Activated naive CD8-positive, alpha-beta T cell treated with anti-CD3 and anti-CD28 coated beads, Interleukin-2, amount 10 ng/mL, durations not matched to agents 7 days and 5 days (primary cell): ENCODE results near the gene OR10H2. TPM values are rescaled to one million over a fixed set of nuclear protein-coding genes. Genes with fewer than 3 reads are reported as not detected.
"Not testable (repeated sequence)": the region's sequence is repeated elsewhere in the genome, so short reads cannot be mapped to it uniquely, and the experiment has no call there.

Experiments used
- ATAC-seq: fragments of 150-1000 bp; cut with Tn5 transposase; one replicate; pipeline ENCODE4 v1.10.0; 2021; ENCODE audit warnings: low read depth, moderate library complexity
- POLR2A ChIA-PET: fragments of 350-600 bp; sonication (Branson Sonifier 250); formaldehyde crosslinking; loops from one replicate; lab custom pipeline; 2021; ENCODE audit warnings: antibody characterized with exemption; lab: Charles Lee
- DNase-seq: peaks from one replicate; pipeline ENCODE4 v3.0.0; 2021
- H3K27ac Mint-ChIP-seq: one replicate; pipeline ENCODE4 v1.8.0; 2022; ENCODE audit warnings: mild to moderate bottlenecking, mixed read lengths
- H3K27me3 Mint-ChIP-seq: one replicate; pipeline ENCODE4 v1.8.0; 2022; ENCODE audit warnings: mild to moderate bottlenecking, moderate library complexity, mixed read lengths
- H3K36me3 Mint-ChIP-seq: one replicate; pipeline ENCODE4 v1.8.0; 2021; ENCODE audit warnings: mild to moderate bottlenecking, mixed read lengths
- H3K4me1 Mint-ChIP-seq: one replicate; pipeline ENCODE4 v1.8.0; 2021; ENCODE audit warnings: mixed read lengths
- H3K4me3 Mint-ChIP-seq: one replicate; pipeline ENCODE4 v1.8.0; 2022; ENCODE audit warnings: mild to moderate bottlenecking, moderate library complexity, mixed read lengths
- H3K9me3 Mint-ChIP-seq: one replicate; pipeline ENCODE4 v1.8.0; 2021; ENCODE audit warnings: mixed read lengths
- total RNA-seq, 2 experiments: library from RNA; stranded (reverse); gene quantifications; one replicate each; pipeline ENCODE4 v1.2.3, GENCODE V29; 2021

Gene OR10H2, protein sequence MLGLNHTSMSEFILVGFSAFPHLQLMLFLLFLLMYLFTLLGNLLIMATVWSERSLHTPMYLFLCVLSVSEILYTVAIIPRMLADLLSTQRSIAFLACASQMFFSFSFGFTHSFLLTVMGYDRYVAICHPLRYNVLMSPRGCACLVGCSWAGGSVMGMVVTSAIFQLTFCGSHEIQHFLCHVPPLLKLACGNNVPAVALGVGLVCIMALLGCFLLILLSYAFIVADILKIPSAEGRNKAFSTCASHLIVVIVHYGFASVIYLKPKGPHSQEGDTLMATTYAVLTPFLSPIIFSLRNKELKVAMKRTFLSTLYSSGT
- total RNA-seq, result not detected

DNA sequence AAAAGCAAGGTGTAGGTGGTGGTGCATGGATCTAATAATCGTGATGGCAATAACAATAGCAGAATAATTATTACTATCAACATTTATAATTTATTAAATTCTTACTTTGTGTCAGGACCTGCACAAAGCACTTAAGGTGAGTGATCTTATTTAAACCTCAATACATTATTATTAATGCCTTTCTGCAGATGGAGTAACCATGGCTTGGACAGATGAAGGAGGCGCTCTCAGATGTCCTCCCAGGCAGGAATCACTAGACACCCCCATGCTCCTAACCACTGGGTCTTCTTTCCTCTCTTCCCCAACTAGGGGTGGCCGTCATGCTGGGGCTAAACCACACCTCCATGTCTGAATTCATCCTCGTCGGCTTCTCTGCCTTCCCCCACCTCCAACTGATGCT lies at the start of gene OR10H2:
OR10H2 (plus strand) TSS at position 301 of the 400 bp plus-strand sequence; CDS start at position 321, 20 bp downstream.
- DNase-seq, result no peak
- H3K4me3 Mint-ChIP-seq, result no peak within 1 kb of the TSS
- H3K4me1 Mint-ChIP-seq, result no peaks in the 10 kb centered on the region
- H3K27me3 Mint-ChIP-seq, result peaks cover 10% of the 10 kb centered on the region
- no peaks in the 10 kb centered on the region for H3K36me3 Mint-ChIP-seq
- H3K9me3 Mint-ChIP-seq, result no peaks in the 10 kb centered on the region
- POLR2A ChIA-PET, result no interaction called here
- H3K27ac Mint-ChIP-seq, result no peak within 1 kb of the TSS
- no peak for ATAC-seq

DNA sequence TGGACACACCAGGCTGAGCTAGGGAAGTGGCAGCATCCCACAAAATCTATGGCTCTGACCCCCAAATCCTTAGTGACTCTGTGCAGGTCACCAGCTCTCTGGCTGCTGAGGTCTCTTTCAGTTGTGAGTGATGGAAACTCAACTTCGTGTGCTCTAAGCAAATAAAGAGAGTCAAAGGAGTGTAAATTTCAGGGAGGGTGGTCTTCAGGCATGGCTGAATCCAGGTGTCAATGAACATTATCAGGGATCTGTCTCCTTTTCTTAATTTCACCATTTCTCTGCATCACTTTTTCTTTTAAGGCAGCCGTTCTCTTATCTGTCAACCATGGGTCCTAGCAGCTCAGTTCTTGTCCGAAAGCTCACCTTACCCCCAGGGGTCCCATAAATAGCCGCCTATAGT lies 48.7 kb upstream of the OR10H2 start:
- H3K4me1 Mint-ChIP-seq, result peaks cover 3% of the 10 kb centered on the region
- H3K4me3 Mint-ChIP-seq, result no peak overlapping the region
- H3K27me3 Mint-ChIP-seq, result no peaks in the 10 kb centered on the region
- H3K9me3 Mint-ChIP-seq, result no peaks in the 10 kb centered on the region
- POLR2A ChIA-PET, result no interaction called here
- ATAC-seq, result no peak
- H3K36me3 Mint-ChIP-seq, result no peaks in the 10 kb centered on the region
- no peak for DNase-seq
- H3K27ac Mint-ChIP-seq, result no peak overlapping the region

DNA sequence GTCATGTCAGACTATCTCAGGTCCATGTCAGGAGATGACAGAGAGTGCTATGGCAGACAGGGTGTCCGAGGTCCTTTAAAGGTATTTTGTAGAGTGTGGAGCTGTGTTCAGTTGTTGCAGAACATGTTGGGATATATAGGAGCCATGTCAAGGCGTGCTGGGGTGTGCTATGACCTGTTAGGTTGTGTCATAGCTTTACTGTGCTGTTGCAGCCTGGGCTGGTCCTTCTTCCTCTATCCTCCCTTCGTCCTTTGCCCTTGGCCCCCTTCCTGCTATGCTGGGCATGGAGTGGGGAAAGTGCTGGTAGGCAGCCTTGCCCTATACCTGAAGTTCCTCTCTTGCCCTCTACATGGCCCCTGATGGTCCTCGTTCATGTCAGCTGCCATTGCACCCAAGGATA lies 48.0 kb upstream of the OR10H2 start:
- ATAC-seq, DNase-seq, H3K27ac Mint-ChIP-seq, POLR2A ChIA-PET, H3K27me3 Mint-ChIP-seq, H3K36me3 Mint-ChIP-seq, H3K9me3 Mint-ChIP-seq, H3K4me3 Mint-ChIP-seq, H3K4me1 Mint-ChIP-seq: not testable (repeated sequence)

DNA sequence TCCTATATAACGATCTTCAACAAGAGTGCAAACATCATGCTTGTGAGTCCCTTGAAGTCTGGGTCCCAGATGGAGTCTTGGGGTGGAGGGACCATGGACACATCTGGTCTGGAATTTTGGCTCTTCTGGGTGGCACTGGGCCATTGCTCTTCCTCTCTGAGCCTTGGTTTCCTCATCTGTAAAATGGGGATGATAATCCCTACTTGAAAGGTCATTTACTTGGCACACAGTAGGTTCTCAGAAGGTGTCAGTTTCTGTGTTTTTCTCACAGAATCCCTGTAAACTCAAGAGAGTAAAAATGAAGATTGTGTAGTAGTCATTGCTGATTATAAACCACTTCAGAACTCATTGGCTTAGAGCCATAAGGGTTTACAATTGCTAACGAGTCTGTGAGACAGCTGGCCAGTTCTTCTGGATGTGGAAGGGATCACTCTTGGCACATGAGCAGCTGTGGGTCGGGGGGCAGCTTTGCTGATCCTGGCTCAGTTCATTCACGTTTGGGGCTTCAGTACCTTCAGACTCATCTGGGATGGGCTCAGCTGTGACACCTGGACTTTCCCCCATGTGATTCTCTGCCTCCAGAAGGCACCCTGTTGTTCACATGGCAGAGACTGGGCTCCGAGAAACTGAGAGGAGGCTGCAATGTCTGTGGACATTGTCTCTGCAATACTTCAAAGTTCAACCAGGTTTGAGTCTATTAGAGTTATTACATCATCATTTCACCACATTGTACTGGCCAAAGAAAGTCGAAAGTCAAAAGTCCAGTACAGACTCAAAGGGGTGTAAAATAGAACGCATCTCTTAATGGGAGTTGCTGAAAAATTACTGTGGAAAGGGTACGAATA lies 47.1 kb upstream of the OR10H2 start:
- no peak for ATAC-seq
- Mint-ChIP-seq H3K27me3 (peaks cover 2% of the 10 kb centered on the region), H3K36me3 (no peaks in the 10 kb centered on the region), H3K9me3 (no peaks in the 10 kb centered on the region), H3K27ac (no peak overlapping the region), H3K4me1 (no peaks in the 10 kb centered on the region), H3K4me3 (no peak overlapping the region)
- DNase-seq, result no peak
- POLR2A ChIA-PET, result no interaction called here

DNA sequence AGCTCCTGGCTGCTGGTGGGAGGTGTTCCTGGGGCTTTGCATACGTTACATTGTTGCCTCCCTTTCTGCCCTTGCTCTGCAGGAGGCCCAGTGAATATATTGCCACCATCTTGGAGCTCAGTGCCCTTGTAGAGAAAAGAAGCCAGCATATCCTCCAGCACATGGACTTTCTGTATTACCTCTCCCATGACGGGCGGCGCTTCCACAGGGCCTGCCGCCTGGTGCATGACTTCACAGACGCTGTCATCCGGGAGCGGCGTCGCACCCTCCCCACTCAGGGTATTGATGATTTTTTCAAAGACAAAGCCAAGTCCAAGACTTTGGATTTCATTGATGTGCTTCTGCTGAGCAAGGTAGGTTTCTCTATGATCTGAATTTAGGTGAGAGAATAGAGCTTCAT lies 44.4 kb upstream of the OR10H2 start:
- no peak overlapping the region for H3K27ac Mint-ChIP-seq
- H3K36me3 Mint-ChIP-seq, result no peaks in the 10 kb centered on the region
- no peaks in the 10 kb centered on the region for H3K4me1 Mint-ChIP-seq
- ATAC-seq, result no peak
- no peak overlapping the region for H3K4me3 Mint-ChIP-seq
- POLR2A ChIA-PET, result no interaction called here
- peaks cover 1% of the 10 kb centered on the region for H3K9me3 Mint-ChIP-seq
- DNase-seq, result no peak
- peaks cover 4% of the 10 kb centered on the region for H3K27me3 Mint-ChIP-seq

DNA sequence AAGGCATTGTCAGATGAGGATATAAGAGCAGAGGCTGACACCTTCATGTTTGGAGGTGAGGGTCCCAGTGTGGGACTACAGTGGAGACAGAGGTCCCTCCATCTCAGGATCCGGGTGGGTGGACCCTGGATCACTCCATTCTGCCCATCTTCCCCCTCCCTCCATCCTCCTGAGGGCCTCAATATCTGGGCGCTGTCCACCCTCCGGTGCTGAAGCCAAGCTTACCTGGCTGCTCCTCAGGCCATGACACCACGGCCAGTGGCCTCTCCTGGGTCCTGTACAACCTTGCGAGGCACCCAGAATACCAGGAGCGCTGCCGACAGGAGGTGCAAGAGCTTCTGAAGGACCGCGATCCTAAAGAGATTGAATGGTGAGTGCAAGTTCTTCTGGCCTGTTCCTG lies 43.0 kb upstream of the OR10H2 start:
- H3K27ac Mint-ChIP-seq, result no peak overlapping the region
- H3K9me3 Mint-ChIP-seq, result peaks cover 5% of the 10 kb centered on the region
- no peak overlapping the region for H3K4me3 Mint-ChIP-seq
- POLR2A ChIA-PET, result no interaction called here
- H3K4me1 Mint-ChIP-seq, result no peaks in the 10 kb centered on the region
- ATAC-seq (no peak), DNase-seq (peak; percentile 45)
- H3K36me3 Mint-ChIP-seq, result no peaks in the 10 kb centered on the region
- peaks cover 4% of the 10 kb centered on the region for H3K27me3 Mint-ChIP-seq

DNA sequence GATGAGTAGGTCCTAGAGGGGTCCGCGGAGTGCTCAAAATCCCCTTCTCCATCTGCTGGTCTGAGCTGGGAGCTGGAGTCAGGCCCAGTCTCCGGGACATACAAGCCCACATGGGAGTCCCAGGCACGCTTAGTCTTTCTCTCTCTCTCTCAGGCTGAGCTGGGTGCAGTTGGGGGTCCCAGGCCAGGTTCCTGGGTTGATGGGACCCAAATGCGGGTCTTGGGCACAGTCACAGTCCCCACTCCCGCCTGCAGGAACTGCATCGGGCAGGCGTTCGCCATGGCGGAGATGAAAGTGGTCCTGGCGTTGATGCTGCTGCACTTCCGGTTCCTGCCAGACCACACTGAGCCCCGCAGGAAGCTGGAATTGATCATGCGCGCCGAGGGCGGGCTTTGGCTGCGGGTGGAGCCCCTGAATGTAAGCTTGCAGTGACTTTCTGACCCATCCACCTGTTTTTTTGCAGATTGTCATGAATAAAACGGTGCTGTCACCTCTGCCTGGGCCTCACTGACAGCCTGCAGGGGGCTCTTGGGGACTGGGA lies 31.1 kb upstream of the OR10H2 start:
- no peak overlapping the region for H3K27ac Mint-ChIP-seq
- H3K27me3 Mint-ChIP-seq, result peaks cover 13% of the 10 kb centered on the region
- no peak overlapping the region for H3K4me3 Mint-ChIP-seq
- H3K4me1 Mint-ChIP-seq, result no peaks in the 10 kb centered on the region
- ATAC-seq (no peak), DNase-seq (no peak)
- POLR2A ChIA-PET, result no interaction called here
- no peaks in the 10 kb centered on the region for H3K36me3 Mint-ChIP-seq
- H3K9me3 Mint-ChIP-seq, result no peaks in the 10 kb centered on the region

DNA sequence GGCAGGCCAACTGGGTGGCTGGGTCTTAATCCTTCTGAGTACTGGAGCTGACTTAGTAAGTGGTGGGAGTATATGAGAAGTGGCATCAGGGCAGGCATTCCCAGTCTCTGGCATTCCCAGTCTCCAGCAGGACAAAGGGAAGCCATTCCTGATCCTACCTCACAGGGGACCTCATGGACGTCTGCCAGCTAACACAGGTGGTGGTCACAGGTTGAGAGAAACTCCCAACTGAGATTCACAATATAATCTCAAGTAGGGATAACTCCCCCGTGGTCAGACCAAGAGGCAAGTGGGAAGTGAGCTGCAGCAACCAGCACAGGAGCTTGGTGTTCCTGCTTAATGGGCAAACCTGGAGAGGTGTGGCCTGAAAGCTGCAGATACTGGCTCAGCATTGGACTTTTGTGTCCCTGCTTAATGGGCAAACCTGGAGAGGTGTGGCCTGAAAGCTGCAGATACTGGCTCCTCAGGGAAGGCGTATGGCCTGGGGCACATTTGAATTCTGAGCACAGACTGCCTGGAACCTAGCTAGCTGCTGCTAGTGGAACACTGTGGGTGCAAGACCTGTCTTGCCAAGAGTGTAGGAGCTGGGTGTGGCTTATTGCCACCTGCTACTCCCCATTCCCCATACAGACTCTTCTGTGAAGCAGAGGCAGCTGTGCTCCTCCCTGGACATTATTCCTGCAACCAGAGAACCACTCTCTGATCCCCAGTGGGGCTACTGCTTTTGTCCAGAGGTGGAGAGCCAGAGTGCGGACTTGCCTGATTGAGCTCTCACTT lies 25.9 kb upstream of the OR10H2 start:
- H3K4me1 Mint-ChIP-seq, result no peaks in the 10 kb centered on the region

DNA sequence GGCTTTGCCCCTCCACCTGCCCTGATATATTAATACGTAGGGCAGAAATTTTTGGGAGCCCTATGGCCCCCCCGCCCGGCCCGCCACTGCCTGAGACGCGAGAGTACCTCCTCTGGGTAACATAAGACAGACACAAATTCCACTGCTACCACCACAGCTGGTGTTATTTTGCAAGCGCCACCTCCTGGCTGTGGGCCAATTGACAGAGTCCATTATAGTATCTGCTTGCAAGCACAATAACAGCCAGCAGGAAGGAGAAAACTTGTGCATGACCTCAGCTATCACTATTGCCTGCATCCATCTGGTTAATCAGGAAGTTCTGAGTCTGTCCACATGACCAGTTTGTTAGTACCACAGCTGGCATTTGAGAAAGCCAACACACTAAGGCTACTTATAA lies 25.3 kb upstream of the OR10H2 start:
- no peak for ATAC-seq
- POLR2A ChIA-PET, result interaction anchor here (0.5 kb wide), 1 partner anchor 386 kb away, joined by 3 read pairs; no protein-coding TSS in a partner anchor
- peaks cover 3% of the 10 kb centered on the region for H3K9me3 Mint-ChIP-seq
- no peak overlapping the region for H3K4me3 Mint-ChIP-seq
- no peaks in the 10 kb centered on the region for H3K4me1 Mint-ChIP-seq
- no peak for DNase-seq
- H3K27me3 Mint-ChIP-seq, result peaks cover 29% of the 10 kb centered on the region
- H3K36me3 Mint-ChIP-seq, result no peaks in the 10 kb centered on the region
- no peak overlapping the region for H3K27ac Mint-ChIP-seq

More for the DNA sequence above, 25.9 kb upstream of the OR10H2 start:
- peaks cover 3% of the 10 kb centered on the region for H3K9me3 Mint-ChIP-seq
- ATAC-seq, result no peak
- H3K4me3 Mint-ChIP-seq, result no peak overlapping the region
- POLR2A ChIA-PET, result interaction anchor here (0.5 kb wide), 1 partner anchor 386 kb away, joined by 3 read pairs; no protein-coding TSS in a partner anchor
- H3K27me3 Mint-ChIP-seq, result peaks cover 29% of the 10 kb centered on the region
- no peak overlapping the region for H3K27ac Mint-ChIP-seq
- H3K36me3 Mint-ChIP-seq, result no peaks in the 10 kb centered on the region
- DNase-seq, result no peak

DNA sequence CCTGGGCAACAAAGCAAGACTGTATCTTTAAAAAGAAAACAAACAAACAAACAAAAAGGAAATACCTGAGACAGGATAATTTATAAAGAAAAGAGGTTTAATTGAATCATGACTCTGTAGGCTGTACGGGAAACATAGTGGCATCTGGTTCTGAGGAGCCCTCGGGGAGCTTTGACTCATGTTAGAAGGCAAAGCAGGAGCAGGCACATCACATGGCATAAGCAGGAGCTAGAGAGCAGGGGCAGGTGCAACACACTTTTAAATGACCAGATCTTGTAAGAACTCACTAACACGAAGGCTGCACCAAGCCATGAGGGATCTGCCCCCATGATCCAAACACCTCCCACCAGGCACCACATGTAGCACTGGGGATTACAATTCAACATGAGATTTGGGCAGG lies 13.2 kb upstream of the OR10H2 start:
- Mint-ChIP-seq H3K4me1 (no peaks in the 10 kb centered on the region), H3K36me3 (no peaks in the 10 kb centered on the region), H3K4me3 (no peak overlapping the region), H3K27me3 (peaks cover 5% of the 10 kb centered on the region), H3K9me3 (peaks cover 2% of the 10 kb centered on the region), H3K27ac (no peak overlapping the region)
- no peak for DNase-seq
- POLR2A ChIA-PET, result no interaction called here
- ATAC-seq, result no peak

DNA sequence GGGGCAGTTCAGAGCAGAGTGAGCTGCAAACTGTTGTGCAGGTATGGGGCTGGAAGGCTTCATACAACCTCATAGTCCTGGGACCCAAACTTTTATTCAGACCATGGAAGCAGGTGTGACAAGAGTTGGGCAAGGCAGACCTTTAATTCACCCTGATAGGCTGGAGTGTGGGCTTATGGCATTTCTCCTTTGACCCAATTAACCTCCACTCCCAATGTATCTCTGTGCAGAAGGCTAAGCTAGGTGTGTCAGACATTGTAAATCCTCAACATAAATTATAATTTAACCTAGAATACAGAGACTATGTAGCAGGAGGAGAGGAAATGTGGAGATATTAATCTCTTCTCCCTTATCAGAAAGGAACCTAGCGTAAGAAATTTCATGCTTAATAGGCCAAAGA lies 12.2 kb upstream of the OR10H2 start:
- H3K27ac Mint-ChIP-seq, result no peak overlapping the region
- H3K4me3 Mint-ChIP-seq, result no peak overlapping the region
- no peaks in the 10 kb centered on the region for H3K36me3 Mint-ChIP-seq
- H3K4me1 Mint-ChIP-seq, result no peaks in the 10 kb centered on the region
- no peak for DNase-seq
- H3K27me3 Mint-ChIP-seq, result peaks cover 5% of the 10 kb centered on the region
- ATAC-seq, result no peak
- H3K9me3 Mint-ChIP-seq, result peaks cover 2% of the 10 kb centered on the region
- POLR2A ChIA-PET, result no interaction called here

DNA sequence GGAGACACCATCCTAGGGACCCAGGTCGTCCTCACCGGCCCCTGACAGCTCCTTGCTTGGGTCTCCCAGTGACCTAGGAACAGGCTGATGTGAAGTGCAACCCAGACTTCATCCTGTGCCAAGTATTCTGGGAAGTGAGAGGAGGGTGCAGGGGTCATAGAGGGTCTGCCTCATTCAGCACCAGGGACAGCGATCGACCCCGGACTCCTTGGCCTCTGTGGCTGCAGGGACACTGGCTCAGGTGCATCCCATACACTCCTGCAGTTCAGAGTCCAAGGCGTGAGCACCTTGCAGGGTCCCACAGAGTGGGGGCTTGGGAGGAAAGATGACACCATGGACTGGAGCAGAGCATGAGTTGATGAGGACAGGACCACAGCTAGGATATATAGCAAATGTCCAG lies 10.0 kb upstream of the OR10H2 start:
- Mint-ChIP-seq H3K4me1 (no peaks in the 10 kb centered on the region), H3K9me3 (no peaks in the 10 kb centered on the region), H3K4me3 (no peak overlapping the region), H3K27ac (no peak overlapping the region), H3K36me3 (no peaks in the 10 kb centered on the region), H3K27me3 (peaks cover 4% of the 10 kb centered on the region)
- DNase-seq (no peak), ATAC-seq (no peak)
- POLR2A ChIA-PET, result no interaction called here

DNA sequence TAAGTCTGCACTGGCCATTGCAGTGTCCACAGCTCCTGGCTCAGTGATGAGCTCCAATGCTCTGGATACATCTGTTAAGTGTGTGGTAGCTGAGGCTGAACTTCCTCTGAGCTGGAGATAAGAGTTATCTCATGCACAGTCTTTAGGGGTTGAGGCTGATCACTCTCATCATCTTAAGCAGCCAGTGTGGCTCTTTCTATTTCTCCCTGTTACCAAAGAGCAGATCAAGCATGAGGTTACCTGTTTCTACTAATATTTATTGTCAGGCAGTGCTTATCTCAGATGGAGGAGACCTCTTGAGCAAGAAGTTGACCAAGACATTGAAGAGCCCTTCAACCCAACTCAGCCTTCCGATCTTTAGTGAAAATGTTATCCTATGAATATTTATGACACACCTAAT lies 6.6 kb upstream of the OR10H2 start:
- Mint-ChIP-seq H3K27ac (no peak overlapping the region), H3K27me3 (peaks cover 10% of the 10 kb centered on the region), H3K9me3 (no peaks in the 10 kb centered on the region), H3K4me3 (no peak overlapping the region), H3K36me3 (no peaks in the 10 kb centered on the region), H3K4me1 (no peaks in the 10 kb centered on the region)
- POLR2A ChIA-PET, result no interaction called here
- DNase-seq (no peak), ATAC-seq (no peak)
